GM21447 (cell line): ENCODE data around the gene LNX2.

ENCODE experiments used
- ATAC-seq: cut with Tn5 transposase; IDR thresholded peaks from one replicate; pipeline ENCODE4 v1.9.1; 2021; ENCODE audit not compliant: unreplicated experiment

The LNX2 gene

DNA sequence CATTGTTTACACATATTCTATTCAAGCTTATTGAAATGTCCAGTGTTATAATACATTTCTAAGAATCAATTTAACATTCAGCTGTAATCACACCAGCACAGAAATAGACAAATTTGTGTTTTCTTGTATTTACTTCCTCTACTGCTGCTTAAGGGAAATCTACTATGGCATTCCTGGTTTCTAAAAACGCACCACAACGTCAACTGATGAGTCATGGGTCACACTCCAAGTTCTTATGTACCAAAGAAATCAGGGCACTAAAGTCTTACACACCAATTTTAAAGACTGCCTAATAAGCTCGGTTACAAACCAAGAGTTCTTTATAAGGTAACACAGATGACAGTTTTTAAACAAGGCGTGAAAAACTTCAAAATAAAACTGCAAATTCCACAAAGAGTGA is 13.2 kb downstream of the LNX2 start:
- ATAC-seq = no peak

GRCh38 chr13:27605610-27606200 is 14.6 kb downstream of the LNX2 start:
- ATAC-seq = no peak

GRCh38 chr13:27605099-27605498 is 15.2 kb downstream of the LNX2 start:
- ATAC-seq = no peak

- no peak for ATAC-seq
Measured at GRCh38 chr13:27601803-27602202, 18.5 kb downstream of the LNX2 start.

DNA sequence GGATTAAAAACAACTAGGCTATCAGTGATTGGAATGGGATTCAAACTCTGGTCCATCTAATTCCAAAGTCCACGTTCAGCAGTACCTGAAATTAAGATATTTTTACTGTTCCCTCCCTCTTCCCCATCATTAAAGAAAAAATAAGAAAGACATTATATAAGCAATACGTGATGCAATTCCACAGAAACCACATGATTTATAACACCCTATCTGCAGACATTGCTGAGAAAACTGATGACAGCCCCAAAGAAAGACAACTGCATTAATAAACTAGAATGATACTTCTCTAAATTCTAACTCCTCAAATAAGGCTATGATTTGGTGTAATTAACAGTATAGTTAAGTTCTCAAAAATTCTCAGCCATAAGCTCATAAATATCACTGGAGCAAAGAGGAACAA is 19.1 kb downstream of the LNX2 start:
- ATAC-seq = no peak

DNA sequence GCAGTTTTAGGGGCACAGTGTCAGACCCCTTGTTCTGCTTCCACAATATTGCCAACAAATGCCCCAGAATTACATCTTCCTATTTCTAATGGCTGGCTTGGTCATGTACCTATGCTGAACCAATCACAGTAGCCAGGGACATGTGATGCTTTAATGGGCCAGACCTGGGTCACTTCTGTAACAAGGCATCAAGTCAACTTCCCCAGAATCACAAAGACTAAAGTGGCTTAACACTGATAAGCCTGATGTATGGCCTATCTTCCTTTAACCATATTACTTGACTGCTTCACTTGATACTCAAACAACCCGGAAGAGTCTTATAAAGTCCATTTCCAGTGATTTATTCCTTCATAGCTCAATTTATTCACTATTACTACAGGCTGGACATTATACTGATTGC is 19.6 kb downstream of the LNX2 start:
- no peak for ATAC-seq

DNA sequence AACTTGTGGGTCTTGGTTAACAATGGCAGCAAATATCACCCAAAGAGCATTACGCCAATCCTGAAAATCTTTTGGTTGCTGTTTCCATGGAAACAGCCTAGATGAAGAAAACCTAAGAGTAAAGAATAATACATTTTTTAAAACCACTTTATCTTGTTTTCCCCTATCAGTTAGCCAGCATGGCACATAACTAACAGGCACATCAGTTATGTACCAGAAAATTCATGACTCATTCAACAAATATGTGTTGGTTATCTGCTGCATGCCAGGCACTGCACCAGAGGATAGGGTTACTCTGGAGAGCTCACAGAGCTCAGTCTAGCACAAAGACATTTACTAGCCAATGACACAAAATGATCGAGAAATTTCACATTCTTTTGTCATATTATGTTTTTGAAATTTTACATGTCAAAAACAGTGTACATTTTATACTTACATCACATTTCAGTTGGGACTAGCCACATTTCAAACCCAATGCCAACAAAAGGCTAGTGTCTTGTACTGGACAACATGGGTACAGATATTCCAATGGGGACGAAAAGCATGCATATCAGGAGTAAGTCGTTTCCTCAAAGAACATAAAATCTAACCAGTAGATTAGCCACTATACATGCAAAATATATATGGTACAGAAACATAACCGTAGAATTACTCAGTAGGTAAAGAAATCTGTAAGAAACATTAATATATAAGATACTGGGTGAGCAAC is 20.3 kb downstream of the LNX2 start:
- no peak for ATAC-seq

DNA sequence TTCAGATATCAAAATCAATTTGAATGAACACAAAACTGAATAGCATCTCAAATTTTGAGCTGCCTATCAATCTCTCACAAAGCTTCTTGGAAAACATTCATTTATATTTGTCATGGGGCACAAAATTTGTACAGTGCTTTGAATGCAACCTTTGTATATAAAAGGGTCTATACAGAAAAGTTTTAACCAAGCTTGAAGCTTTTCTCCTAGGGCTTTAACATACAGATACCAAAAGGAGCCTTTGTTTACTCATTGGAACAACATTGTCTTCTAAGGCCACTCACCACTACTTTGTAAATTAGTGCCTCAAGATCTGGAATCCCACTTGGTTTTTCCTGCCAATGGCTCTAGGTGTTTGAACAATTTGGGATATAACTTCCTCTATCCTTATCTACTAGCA is 21.2 kb downstream of the LNX2 start:
- ATAC-seq = no peak

DNA sequence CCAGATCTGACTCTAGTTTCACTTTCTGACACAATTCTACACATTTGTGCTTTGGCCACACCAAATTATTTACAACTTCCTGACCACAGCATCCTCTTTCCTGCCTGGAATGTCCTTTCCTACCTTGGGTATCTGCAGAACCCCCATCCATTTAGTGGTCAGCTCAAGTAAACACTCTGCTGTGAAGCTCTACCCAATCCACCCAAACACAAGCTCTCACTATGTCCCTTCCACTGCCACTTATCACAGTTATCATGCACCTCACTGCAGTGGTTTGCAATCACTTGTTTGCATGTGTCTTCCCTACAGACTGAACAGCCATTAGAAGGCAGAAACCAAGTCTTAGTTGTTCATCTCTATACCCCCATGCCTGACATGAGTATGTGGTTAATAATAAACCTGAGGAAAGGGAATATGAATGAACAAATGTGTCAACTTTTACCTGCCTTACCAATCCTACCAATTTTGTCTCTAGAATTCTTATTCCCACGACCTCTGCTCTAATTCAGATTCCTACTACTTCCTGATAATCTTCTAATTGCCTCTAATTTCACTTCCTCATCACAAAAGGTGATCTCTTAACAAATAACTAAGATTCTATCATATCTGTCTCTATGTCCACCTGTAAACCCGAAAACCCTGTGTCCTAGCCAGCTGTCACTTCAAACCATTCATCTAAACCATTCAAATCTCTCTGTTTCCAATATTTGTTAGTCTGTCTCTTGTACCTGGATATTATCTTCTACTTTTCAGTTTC is 25.1 kb downstream of the LNX2 start:
- ATAC-seq = no peak

- ATAC-seq = no peak
Measured at GRCh38 chr13:27593267-27593666, 27.1 kb downstream of the LNX2 start.

DNA sequence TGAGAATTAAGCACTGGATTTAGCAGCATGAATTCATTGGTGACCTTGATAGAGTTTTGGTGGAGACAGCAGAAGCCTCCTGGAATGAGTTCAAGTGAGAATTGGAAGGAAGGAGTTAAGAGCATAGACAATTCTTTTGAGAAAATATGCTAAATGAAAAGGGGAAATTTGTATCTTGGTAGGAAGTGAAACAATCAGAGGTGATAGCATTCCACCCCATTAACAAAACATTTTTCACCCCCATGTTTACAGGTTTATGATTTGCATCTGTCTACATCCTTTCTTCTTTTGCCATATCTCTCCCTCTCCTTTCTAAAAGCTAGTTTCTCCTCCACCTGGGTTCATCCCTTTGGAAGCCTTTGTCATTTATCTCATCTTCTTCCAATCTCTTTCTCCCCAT is 27.5 kb downstream of the LNX2 start:
- no peak for ATAC-seq

- ATAC-seq = no peak
Measured at GRCh38 chr13:27588405-27588804, 31.9 kb downstream of the LNX2 start.

DNA sequence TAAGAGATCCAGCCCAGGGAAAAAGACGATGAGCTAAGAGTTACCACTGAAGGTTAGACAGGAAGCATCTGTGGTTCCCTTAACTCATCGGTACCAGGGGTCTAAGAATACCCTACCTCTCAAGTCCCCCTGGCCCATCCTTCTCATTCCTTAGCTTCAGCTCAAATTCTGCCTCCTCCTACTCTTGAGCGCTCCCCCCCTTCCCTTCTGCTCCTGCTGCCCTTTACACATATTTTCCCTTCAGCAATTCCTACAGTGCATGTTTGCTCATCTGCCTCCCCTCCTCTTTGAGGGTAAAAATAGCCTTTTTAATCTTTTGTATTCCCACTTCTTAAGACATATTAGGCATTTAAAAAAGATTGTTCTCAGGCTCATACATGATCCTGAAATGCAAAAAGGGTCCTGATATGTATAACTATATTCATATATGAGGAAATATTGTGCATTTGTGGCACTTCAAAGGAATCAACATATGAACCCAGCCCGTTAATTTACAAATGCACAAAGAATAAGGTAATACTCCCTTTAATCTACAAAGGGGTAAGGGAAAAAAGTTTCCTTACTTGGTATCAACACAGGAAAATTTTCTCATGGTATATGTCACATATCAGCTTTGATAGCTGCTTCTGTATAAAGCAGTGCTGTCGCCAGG is 33.1 kb downstream of the LNX2 start:
- ATAC-seq = no peak

GRCh38 chr13:27583645-27584044 is 36.7 kb downstream of the LNX2 start:
- no peak for ATAC-seq

- ATAC-seq = no peak
Measured at GRCh38 chr13:27578121-27579030, 42.0 kb downstream of the LNX2 start.

DNA sequence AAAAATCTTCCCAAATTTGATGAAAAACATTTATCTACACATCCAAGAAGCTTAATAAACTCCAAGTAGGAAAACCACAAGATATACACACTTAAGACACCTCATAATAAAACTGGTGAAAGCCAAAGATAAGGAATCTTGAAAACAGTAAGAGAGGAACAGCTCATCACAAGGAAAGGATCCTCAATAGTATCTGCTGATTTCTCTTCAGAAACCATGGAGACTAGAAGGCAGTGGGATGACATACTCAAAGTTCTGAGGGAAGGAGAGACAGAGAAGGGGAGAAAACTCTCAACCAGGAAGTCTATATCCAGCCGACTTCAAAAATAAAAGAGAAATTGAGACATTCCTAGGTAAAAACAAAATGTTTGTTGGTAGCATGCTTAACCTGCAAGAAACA is 45.7 kb downstream of the LNX2 start:
- ATAC-seq = no peak

GRCh38 chr13:27573265-27573664 is 47.1 kb downstream of the LNX2 start:
- no peak for ATAC-seq

- no peak for ATAC-seq
Measured at GRCh38 chr13:27572234-27572901, 48.0 kb downstream of the LNX2 start.

GRCh38 chr13:27570906-27571305 is 49.4 kb downstream of the LNX2 start:
- no peak for ATAC-seq

DNA sequence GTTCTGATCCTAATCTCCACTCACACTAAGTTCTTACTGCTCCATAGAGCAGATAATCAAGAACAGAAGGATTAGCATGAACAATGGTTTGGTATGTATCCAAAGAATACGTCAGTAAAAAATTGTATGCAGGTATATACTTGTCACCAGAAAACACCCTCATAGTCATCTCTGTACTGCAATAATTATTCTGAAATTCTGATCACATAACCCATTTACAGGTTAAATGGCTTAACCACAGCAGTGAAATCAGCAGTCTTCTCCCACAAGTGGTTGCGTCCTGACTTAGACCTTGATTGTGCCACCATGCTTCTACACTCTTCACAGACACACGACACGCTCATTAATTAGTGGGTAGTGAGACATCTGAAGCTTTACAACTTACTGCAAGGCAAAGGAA is 50.9 kb downstream of the LNX2 start:
- ATAC-seq = no peak
